Tibial nerve (tissue), 4 donors: ENCODE data around the gene TMEM248. TPM values are rescaled to one million over a fixed set of nuclear protein-coding genes. Genes with fewer than 3 reads are reported as not detected.
"Not testable (repeated sequence)": the region's sequence is repeated elsewhere in the genome, so short reads cannot be mapped to it uniquely, and the experiment has no call there.

Source experiments
- DNase-seq, 2 donors: peaks; one replicate each; pipeline ENCODE4 v3.0.0-alpha.2; 2019; ENCODE audit warnings: low spot score in 2 of 2
- H3K27ac ChIP-seq, 4 donors: fragments of 200-600 bp; sonication (generic) in 3 of 4; one replicate each; pipeline ENCODE4 v1.5.1; 2017 to 2019; ENCODE audit warnings: mild to moderate bottlenecking in 1 of 4
- H3K27me3 ChIP-seq, 2 donors: fragments of 200-600 bp; sonication (generic) in 1 of 2; one replicate each; pipeline versions ENCODE4 v1.5.1 to v1.6.0; 2017 to 2019
- H3K36me3 ChIP-seq, 3 donors: fragments of 200-600 bp; sonication (generic); one replicate each; pipeline ENCODE4 v1.5.1; 2018 to 2019
- H3K4me1 ChIP-seq, 4 donors: fragments of 200-600 bp; sonication (generic) in 3 of 4; one replicate each; pipeline ENCODE4 v1.5.1; 2017 to 2019
- H3K4me3 ChIP-seq, 4 donors: fragments of 200-600 bp; sonication (generic) in 3 of 4; one replicate each; pipeline ENCODE4 v1.5.1; 2017 to 2019; ENCODE audit warnings: mild to moderate bottlenecking in 1 of 4, moderate library complexity in 1 of 4
- H3K9me3 ChIP-seq, 4 donors: fragments of 200-600 bp; sonication (generic) in 3 of 4; one replicate each; pipeline ENCODE4 v1.5.1; 2017 to 2019
- EP300 ChIP-seq, 2 donors: sonication (generic); formaldehyde crosslinking; IDR thresholded peaks; one replicate each; pipeline ENCODE4 v1.6.1; 2017; ENCODE audit warnings: antibody characterized with exemption in 2 of 2, mild to moderate bottlenecking in 1 of 2
- POLR2A ChIP-seq, 2 donors: fragments of 450-650 bp; IDR thresholded peaks; one replicate each; pipeline ENCODE4 v1.6.1; 2017; ENCODE audit warnings: antibody characterized with exemption in 2 of 2, mild to moderate bottlenecking in 2 of 2, moderate library complexity in 2 of 2
- WGBS, 2 donors: methylation state at CpG; one replicate each; pipeline ENCODE4 v1.1.5; 2018; 5-methylcytosine and 5-hydroxymethylcytosine counted together
- total RNA-seq, 4 donors: library from RNA; depleted of rRNA; stranded (reverse); fragments of >200 nt; gene quantifications; one replicate each; pipeline ENCODE4 v1.1.0, GENCODE V29; 2016
- TF ChIP-seq, protein P1 (sequence below), 5 experiments: fragments of 200-600 bp in 3 of 5; fragments of 450-650 bp in 2 of 5; sonication (generic) in 3 of 5; IDR thresholded peaks; one replicate each; pipeline ENCODE4 v1.5.1; 2016 to 2019; ENCODE audit warnings: antibody characterized with exemption in 5 of 5, mild to moderate bottlenecking in 3 of 5, moderate library complexity in 2 of 5

The TMEM248 gene
- total RNA-seq, 4 donors from 2014 or later = 86.4 to 110 (median 94.9) TPM

DNA sequence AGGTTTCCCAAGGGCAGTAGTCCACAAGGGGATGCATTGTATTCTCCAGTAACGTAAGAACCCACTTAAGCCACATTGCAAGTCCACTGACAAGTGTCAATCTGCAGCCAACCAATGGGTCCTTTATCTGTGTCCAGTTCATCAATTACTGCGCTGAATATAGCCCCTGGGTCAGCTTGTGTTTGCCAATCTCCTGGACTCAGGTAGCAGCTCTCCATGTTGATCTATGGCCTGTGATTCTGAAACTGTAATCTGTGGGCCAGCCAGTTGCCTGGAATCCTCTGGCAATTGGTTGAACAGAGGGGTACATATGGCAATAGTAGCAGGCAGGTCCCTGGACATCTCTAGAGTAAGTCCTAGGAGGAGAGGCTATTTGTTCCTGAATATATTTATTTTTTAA is 8.8 kb upstream of the TMEM248 start:
- no peaks in the 10 kb centered on the region for H3K9me3 ChIP-seq
- no peak overlapping the region for H3K27ac ChIP-seq
- peaks cover 0 to 21% (median 0%) of the 10 kb centered on the region in 3 donors for H3K36me3 ChIP-seq
- DNase-seq = no peak
- no peaks in the 10 kb centered on the region for H3K27me3 ChIP-seq
- WGBS, 2 donors = 86% methylated on average over 2 of the region's 2 CpGs
- TF ChIP-seq, protein P1, sequence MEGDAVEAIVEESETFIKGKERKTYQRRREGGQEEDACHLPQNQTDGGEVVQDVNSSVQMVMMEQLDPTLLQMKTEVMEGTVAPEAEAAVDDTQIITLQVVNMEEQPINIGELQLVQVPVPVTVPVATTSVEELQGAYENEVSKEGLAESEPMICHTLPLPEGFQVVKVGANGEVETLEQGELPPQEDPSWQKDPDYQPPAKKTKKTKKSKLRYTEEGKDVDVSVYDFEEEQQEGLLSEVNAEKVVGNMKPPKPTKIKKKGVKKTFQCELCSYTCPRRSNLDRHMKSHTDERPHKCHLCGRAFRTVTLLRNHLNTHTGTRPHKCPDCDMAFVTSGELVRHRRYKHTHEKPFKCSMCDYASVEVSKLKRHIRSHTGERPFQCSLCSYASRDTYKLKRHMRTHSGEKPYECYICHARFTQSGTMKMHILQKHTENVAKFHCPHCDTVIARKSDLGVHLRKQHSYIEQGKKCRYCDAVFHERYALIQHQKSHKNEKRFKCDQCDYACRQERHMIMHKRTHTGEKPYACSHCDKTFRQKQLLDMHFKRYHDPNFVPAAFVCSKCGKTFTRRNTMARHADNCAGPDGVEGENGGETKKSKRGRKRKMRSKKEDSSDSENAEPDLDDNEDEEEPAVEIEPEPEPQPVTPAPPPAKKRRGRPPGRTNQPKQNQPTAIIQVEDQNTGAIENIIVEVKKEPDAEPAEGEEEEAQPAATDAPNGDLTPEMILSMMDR (IDR thresholded peaks at IDR 0.05) = no peak
- no peak for TF ChIP-seq EP300 (IDR thresholded peaks at IDR 0.05)
- no peak for TF ChIP-seq POLR2A (IDR thresholded peaks at IDR 0.05)
- no peaks in the 10 kb centered on the region for H3K4me1 ChIP-seq
- H3K4me3 ChIP-seq = no peak overlapping the region

DNA sequence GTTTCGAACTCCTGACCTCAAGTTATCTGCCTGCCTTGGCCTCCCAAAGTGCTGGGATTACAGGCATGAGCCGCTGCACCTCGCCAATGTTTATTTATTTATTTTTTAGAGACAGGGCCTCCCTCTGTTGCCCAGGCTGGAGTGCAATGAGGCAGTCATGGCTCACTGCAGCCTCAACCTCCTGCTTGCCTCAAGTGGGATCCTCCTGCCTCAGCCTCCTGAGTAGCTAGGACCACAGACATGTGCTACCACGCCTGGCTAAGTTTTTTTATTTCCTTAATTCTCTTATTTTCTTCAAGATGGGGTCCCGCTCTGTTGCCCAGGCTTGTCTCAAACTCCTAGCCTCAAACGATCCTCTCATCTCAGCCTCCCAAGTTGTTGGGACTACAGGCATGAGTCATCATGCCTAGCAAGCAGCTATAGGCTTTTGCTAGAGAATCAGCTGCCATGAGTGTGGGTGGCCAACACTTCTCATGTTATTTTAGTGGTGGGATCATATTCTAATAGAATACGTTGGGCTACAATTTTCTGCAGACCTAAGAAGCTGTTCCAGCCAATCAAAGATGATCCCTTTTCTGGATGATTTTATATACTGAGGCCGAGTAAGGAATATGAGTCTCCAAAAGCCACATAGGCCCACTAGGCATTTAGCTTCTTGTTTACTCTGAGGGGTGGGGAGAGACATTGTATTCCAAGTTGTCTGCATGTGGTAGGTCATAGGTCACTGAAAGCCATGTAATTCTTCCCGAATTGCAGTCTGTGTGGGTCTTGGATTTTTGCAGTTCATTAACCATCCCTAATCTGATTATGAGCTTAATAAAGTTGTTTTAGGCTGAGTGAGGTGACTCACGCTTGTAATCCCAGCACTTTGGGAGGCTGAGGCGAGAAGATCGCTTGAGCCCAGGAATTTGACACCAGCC is 7.6 kb upstream of the TMEM248 start:
- Histone ChIP-seq H3K36me3 (peaks cover 0 to 11% (median 0%) of the 10 kb centered on the region in 3 donors), H3K4me3 (no peak overlapping the region), H3K27ac (no peak overlapping the region), H3K4me1 (peaks cover 0 to 8% (median 0%) of the 10 kb centered on the region in 4 donors), H3K9me3 (no peaks in the 10 kb centered on the region), H3K27me3 (no peaks in the 10 kb centered on the region)
- 78 to 82% methylated on average over 12 of the region's 12 CpGs for WGBS, 2 donors
- no peak for DNase-seq
- TF ChIP-seq POLR2A (IDR thresholded peaks at IDR 0.05) = no peak
- TF ChIP-seq, protein P1 (IDR thresholded peaks at IDR 0.05) = no peak
- no peak for TF ChIP-seq EP300 (IDR thresholded peaks at IDR 0.05)

DNA sequence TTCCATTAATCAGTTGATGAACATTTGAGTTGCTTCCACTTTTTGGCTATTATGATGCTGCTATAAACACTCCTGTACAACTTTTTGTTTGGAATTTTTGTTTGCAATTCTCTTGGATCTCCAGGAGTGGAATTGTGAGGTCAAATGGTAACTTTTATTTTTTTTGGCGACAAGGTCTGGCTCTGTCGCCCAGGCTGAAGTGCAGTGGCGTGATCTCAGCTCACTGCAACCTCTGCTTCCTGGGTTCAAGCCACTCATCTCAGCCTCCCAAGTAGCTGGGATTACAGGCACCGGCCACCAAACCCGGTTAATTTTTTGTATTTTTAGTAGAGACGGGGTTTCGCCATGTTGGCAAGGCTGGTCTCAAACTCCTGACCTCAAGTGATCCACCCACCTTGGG is 3.1 kb upstream of the TMEM248 start:
- not testable (repeated sequence) for H3K9me3 ChIP-seq
- WGBS, 2 donors = 50 to 59% methylated on average over 7 of the region's 7 CpGs
- peak overlapping the region in 2 of 4 donors; percentile 2 to 64 for H3K27ac ChIP-seq

GRCh38 chr7:66919304-66919703 is 1.7 kb upstream of the TMEM248 start:
- Histone ChIP-seq H3K9me3 (no peaks in the 10 kb centered on the region), H3K4me1 (peaks cover 0 to 44% (median 18%) of the 10 kb centered on the region in 4 donors), H3K4me3 (no peak overlapping the region), H3K36me3 (no peaks in the 10 kb centered on the region), H3K27ac (no peak overlapping the region), H3K27me3 (no peaks in the 10 kb centered on the region)
- no peak for TF ChIP-seq EP300 (IDR thresholded peaks at IDR 0.05)
- TF ChIP-seq, protein P1 (IDR thresholded peaks at IDR 0.05) = no peak
- no peak for TF ChIP-seq POLR2A (IDR thresholded peaks at IDR 0.05)
- no peak for DNase-seq
- 95 to 100% methylated on average over 1 of the region's 1 CpG for WGBS, 2 donors

More for the DNA sequence above, 3.1 kb upstream of the TMEM248 start:
- not testable (repeated sequence) for H3K4me3 ChIP-seq, H3K27me3 ChIP-seq, H3K36me3 ChIP-seq, DNase-seq
- H3K4me1 ChIP-seq = peaks cover 0 to 30% (median 9%) of the 10 kb centered on the region in 4 donors

- H3K36me3 ChIP-seq = no peaks in the 10 kb centered on the region
- H3K27me3 ChIP-seq = no peaks in the 10 kb centered on the region
- TF ChIP-seq, protein P1 (IDR thresholded peaks at IDR 0.05) = no peak
- TF ChIP-seq POLR2A (IDR thresholded peaks at IDR 0.05) = no peak
- H3K9me3 ChIP-seq = no peaks in the 10 kb centered on the region
- H3K27ac ChIP-seq = no peak overlapping the region
- DNase-seq = no peak
- H3K4me3 ChIP-seq = no peak overlapping the region
- H3K4me1 ChIP-seq = peaks cover 0 to 48% (median 18%) of the 10 kb centered on the region in 4 donors
- 96% methylated on average over 4 of the region's 4 CpGs for WGBS, 2 donors
These were observed 1.3 kb upstream of the TMEM248 start for GRCh38 chr7:66919704-66920103.
